GM18907 (cell line): ENCODE data around the gene TCOF1.

Experiments used
- ATAC-seq: cut with Tn5 transposase; IDR thresholded peaks from one replicate; pipeline ENCODE4 v1.9.1; 2021; ENCODE audit warnings: mild to moderate bottlenecking, moderate library complexity; ENCODE audit not compliant: unreplicated experiment

The TCOF1 gene

DNA sequence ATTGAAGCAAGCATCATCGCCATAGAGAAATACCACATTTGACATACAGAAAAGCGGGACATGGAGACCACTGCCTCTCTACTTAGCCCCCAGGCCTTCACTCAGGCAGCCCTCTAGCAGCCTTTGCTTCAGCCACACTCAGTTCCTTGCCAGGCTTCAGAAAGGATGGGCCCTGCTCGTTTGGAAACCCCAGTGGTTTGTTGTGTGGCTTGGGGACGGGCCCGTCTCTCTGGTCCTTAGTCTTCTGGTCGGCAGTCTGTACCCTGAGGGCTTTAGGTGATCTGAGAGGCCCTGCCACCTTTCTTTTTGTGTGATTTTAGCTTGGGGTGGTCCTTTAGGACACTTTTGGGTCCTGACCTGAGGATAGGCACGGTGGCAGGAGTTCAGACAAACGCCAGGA, 33.7 kb upstream of the TCOF1 start:
- no peak for ATAC-seq

DNA sequence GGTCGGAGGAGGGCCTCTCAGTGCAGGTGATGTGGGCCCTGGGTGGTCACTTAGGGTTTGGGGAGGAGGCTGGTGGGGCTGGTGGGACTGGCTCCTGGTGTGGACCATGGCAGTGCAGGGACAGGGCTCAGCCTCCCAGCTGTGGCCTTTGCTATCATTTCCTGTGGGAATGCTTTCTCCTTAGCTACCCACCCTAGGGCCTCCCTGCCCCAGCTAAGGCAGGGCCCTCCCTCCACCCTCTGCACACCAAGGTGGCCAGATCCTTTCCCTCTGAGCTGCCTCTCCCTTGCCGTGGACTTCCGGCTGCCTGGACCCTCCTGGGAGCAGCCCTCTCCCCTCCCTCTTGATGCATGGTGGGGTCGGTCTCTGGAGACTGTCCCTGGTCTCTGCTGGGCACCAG, 32.1 kb upstream of the TCOF1 start:
- ATAC-seq: no peak

- ATAC-seq: no peak
Measured at GRCh38 chr5:150326707-150327106, 30.8 kb upstream of the TCOF1 start.

GRCh38 chr5:150327139-150327538, 30.4 kb upstream of the TCOF1 start:
- no peak for ATAC-seq

- no peak for ATAC-seq
Measured at GRCh38 chr5:150328515-150328914, 29.0 kb upstream of the TCOF1 start.

DNA sequence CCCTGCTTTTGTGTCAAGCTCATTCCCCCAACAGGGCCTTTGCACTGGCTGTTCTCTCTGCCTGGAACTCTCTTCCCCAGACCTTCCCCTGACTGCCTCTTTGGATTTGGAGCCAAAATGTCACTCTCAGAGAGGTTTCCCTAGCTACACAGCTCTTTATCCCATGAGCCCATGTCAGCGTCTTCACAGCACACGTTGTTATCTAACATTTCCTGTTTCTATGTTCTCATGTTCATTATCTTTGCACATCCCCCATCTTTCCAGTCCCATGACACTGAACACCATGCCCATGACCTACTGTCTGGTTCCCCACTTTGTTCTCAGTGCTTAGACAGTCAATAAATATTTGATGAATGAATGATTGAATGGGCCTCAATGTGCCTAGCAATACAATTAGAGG, 28.5 kb upstream of the TCOF1 start:
- ATAC-seq: no peak

DNA sequence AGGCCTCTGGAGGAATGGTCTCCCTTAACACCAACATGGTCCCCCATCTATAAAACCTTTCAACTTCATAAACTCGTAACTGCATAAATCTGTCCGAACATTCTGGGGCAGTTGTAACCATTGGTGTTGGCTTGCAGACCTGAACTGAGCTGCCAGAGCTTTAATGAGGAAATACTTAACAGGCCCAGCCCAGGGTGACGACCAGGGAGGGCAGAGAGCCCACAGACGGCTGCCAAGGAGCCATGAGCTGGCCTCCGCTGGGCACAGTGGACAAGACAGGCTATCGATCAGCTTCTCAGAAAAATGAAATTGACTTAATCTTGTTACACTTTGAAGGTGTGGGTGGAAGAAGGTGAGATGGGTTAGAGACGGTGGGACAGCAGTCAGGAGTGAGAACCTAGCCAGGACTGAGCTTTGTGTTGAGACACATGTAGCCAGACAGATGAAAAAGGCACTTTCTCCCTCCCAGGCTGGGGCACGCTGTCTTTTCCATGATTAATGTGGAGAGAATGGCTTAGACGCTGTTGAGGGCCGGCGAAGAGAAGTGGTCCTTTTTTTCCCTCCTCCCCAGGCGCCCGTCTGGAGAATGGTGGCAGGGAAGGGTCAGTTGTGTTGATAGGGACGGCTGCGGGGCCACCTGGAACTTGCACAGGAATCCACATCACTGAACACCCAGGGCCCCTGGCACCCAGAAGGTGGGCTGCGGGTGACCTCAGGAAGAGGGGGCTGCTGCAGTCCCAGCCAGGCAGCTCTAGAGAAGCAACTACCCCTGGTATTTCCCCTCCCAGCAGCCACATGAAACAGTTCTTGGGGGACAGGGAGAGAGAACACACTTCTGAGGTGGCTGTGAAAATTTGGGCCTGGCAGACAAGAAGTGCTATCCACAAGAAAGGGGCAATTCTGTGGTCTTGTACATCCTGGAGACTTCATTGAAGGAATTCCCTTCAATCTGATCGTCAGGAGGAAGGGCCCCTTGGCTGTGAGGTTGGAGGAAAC, 27.3 kb upstream of the TCOF1 start:
- no peak for ATAC-seq

- ATAC-seq: no peak
Measured at GRCh38 chr5:150333400-150333799, 24.1 kb upstream of the TCOF1 start.

DNA sequence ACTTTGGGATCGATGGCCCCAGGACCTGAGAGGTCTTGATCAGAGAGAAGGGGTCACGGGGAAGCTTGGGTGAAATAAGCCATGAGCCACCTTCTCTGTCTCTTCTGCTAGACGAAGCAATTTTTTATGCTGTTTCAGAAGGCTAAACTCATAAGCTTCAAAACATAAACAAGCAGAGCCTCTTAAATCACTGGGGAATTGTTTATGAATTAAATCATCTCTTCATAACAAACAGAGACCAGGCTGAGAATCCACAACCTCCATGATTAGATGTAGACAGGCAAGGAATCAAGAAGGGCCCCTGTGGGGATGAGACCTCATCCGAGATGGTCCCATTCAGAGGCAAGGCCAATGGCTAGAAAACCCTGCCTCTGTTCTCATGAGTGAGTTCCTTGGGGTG, 21.7 kb upstream of the TCOF1 start:
- no peak for ATAC-seq

- no peak for ATAC-seq
Measured at GRCh38 chr5:150338546-150338945, 19.0 kb upstream of the TCOF1 start.

GRCh38 chr5:150339165-150339564, 18.3 kb upstream of the TCOF1 start:
- ATAC-seq: no peak

- no peak for ATAC-seq
Measured at GRCh38 chr5:150339841-150340240, 17.7 kb upstream of the TCOF1 start.

DNA sequence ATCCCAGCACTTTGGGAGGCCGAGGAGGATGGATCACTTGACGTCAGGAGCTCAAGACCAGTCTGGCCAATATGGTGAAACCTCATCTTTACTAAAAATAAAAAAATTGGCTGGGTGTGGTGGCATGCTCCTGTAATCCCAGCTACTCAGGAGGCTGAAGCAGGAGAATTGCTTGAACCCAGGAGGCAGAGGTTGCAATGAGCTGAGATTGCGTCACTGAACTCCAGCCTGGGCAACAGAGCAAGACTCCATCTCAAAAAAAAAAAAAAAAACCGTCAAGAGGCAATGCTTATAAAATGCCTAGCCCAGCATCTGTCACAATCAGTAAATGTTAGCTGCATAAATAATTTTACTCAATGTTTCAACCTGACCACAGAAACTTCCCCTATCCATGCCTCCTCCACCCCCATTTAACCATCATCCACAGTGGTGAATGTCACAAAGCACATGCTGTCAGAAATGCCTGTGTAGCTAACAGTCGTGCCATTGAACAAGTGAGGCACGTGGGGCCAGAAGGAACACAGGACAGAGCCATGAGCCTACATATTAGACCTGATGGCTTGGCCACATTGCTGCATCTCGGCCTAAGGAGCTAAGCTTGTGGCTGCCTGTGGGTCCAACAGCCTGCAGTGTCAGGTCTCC, 16.8 kb upstream of the TCOF1 start:
- no peak for ATAC-seq

- no peak for ATAC-seq
Measured at GRCh38 chr5:150341331-150341730, 16.2 kb upstream of the TCOF1 start.

DNA sequence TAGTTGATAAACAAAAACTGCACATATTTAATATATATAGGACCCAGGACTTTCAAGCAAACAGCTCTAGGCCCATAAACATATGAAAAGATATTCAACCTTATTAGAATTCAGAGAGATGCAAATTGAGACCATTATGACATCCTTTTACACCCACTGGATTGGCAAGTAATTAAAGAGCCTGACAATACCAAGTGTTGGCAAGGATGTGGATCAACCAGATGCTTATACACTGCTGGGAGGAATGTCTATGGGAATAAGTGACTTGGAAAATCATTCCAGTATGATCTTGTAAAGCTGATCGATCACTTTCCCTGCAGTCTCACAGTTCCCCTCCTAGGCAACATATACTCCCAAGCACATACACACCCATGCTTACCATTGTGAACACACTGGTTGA, 15.5 kb upstream of the TCOF1 start:
- ATAC-seq: no peak

DNA sequence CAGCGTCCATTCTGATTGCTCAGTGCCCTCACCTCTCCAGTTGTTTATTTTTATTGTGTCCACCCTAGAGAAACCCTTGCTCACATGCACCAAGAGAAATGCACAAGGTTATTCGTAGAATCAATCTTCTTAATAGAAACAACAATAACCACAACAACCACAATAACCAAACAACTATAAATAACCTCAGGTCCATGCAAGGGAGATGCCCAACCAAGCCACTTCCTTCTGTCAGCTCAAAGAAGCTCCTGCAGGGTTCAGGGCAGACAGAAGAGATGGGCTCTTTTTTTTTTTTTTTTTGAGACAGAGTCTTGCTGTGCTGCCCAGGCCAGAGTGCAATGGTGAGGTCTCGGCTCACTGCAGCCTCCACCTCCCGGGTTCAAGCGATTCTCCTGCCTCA, 14.9 kb upstream of the TCOF1 start:
- ATAC-seq: peak; percentile 63

GRCh38 chr5:150343994-150344631, 13.4 kb upstream of the TCOF1 start:
- no peak for ATAC-seq

DNA sequence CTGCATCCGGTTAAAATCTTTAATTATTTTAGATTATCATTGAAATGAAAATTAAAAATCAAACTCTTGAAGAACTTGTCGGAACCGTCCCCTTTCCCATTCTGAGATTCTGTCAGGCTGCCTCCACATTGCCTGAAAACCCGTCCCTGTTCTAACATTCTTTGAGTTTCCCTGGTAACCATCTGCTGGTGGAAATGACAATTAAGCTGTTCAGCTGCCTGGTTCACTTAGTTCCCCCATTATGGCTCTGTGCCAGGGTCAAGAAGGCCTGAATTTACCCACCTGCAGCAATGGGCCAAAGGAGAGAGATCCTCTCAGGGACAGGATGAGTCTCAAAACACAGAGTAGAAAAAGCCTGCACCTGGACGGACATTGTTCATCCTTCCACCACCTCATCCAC, 11.8 kb upstream of the TCOF1 start:
- ATAC-seq: no peak

GRCh38 chr5:150346592-150346991, 10.9 kb upstream of the TCOF1 start:
- no peak for ATAC-seq

DNA sequence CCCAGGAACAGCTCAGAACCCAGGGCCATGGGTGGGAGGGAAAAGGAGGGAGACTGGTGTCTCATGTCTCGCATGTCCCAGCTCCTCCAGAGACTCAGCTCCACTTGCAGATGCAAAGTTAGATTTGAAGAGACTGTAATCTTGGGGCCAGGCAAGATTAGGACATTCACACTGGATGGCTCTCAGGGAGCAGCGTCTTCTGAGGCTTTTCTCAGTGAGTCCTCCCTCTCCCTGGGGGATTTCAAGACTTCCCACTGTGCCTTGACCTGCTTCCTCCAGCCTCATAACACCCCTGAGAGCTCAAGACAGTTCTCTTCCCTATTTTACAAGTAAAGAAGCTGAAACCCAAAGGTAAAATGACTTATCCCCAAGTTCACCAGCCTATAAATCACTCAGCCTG, 10.5 kb upstream of the TCOF1 start:
- ATAC-seq: no peak

- no peak for ATAC-seq
Measured at GRCh38 chr5:150347451-150347850, 10.0 kb upstream of the TCOF1 start.
